HG03457 (cell line): ENCODE data around the gene MED25.

Source experiments
- ATAC-seq: cut with Tn5 transposase; IDR thresholded peaks from one replicate; pipeline ENCODE4 v1.9.1; 2021; ENCODE audit warnings: moderate number of reproducible peaks; ENCODE audit not compliant: unreplicated experiment

Gene MED25

GRCh38 chr19:49884109-49884508 lies 66.0 kb downstream of the MED25 start:
- ATAC-seq: no peak

- no peak for ATAC-seq
Observed at GRCh38 chr19:49884760-49885159, 66.7 kb downstream of the MED25 start.
